Measurements from ENCODE around the gene CNTFR. TPM values are rescaled to one million over a fixed set of nuclear protein-coding genes. Genes with fewer than 3 reads are reported as not detected.

CNTFR gene
- total RNA-seq, 6 experiments from 2014 or later: 0.71 to 12.5 (median 3.4) TPM

DNA sequence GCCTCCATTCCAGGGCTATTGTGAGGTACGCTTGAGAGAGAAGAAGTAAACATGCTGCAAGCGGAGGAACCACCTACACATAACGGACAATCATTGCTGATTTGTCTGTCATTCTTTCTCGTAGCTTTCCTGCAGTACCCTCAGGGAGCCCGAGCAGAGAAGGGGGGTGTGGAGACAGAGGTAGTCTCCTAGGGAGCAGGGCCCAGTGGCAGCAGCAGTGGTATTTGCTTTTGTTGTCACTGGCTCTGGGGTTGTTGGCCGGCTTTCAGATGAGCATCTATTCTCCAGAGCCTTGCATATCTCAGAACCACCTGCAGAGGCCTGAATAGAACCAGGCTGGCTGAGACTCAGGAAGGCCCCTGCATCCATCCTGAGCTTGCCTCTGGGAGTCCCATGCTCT is 86.6 kb downstream of the CNTFR start:
- no peaks in the 10 kb centered on the region for H3K27me3 ChIP-seq
- no peak overlapping the region for H3K4me3 ChIP-seq
- intact Hi-C loops (cut with DNase I): loop anchor here in 1 of 2 donors (5.0 kb wide), 1 partner anchor 66 kb away; no protein-coding TSS in a partner anchor
- no peak for DNase-seq
- H3K9me3 ChIP-seq: no peaks in the 10 kb centered on the region
- H3K27ac ChIP-seq: no peak overlapping the region
- no peaks in the 10 kb centered on the region for H3K36me3 ChIP-seq
- no peaks in the 10 kb centered on the region for H3K4me1 ChIP-seq
- peak; percentile 5 to 36 (median 29) for ATAC-seq
- TF ChIP-seq POLR2A (IDR thresholded peaks at IDR 0.05): no peak
- TF ChIP-seq CTCF (IDR thresholded peaks at IDR 0.05): no peak
- WGBS (ENCODE audit: insufficient coverage, low coverage, low lambda C conversion rate, missing lambda C conversion rate): 72% methylated on average over 4 of the region's 6 CpGs

- H3K36me3 ChIP-seq: no peaks in the 10 kb centered on the region
- DNase-seq: no peak
- no peak overlapping the region for H3K4me3 ChIP-seq
- ATAC-seq: no peak
- WGBS (ENCODE audit: insufficient coverage, low coverage, low lambda C conversion rate, missing lambda C conversion rate): 38% methylated on average over 1 of the region's 10 CpGs
- no peaks in the 10 kb centered on the region for H3K4me1 ChIP-seq
- TF ChIP-seq POLR2A (IDR thresholded peaks at IDR 0.05) (no peak), CTCF (IDR thresholded peaks at IDR 0.05) (no peak)
- no peaks in the 10 kb centered on the region for H3K27me3 ChIP-seq
- no peaks in the 10 kb centered on the region for H3K9me3 ChIP-seq
- no peak overlapping the region for H3K27ac ChIP-seq
- intact Hi-C loops (cut with DNase I): loop anchor here in 1 of 2 donors (5.0 kb wide), 1 partner anchor 65 kb away; no protein-coding TSS in a partner anchor
These were observed 87.1 kb downstream of the CNTFR start for GRCh38 chr9:34502471-34502870.

- Histone ChIP-seq H3K27ac (no peak overlapping the region), H3K36me3 (no peaks in the 10 kb centered on the region), H3K4me1 (no peaks in the 10 kb centered on the region), H3K27me3 (no peaks in the 10 kb centered on the region), H3K9me3 (no peaks in the 10 kb centered on the region), H3K4me3 (no peak overlapping the region)
- ATAC-seq (peak in 2 of 4 donors; percentile 34 to 40), DNase-seq (no peak)
- intact Hi-C loops (cut with DNase I): loop anchor here in 1 of 2 donors (5.0 kb wide), 1 partner anchor 65 kb away; no protein-coding TSS in a partner anchor
- WGBS (ENCODE audit: insufficient coverage, low coverage, low lambda C conversion rate, missing lambda C conversion rate): 17% methylated on average over 1 of the region's 5 CpGs
- TF ChIP-seq CTCF (IDR thresholded peaks at IDR 0.05) (peak in 1 of 4 donors; percentile 9), POLR2A (IDR thresholded peaks at IDR 0.05) (no peak)
These were observed 87.6 kb downstream of the CNTFR start for GRCh38 chr9:34501889-34502425.

Other genes starting within 250 kb of the CNTFR start
- gene MYORG, start 212.8 kb downstream of the CNTFR start, total RNA-seq: 10 to 100 TPM; 27.1 to 73.6 (median 36.0) TPM
- 10 to 100 TPM in 1 of 6 experiments, 1 to 10 TPM in 5; 4.1 to 10.7 (median 5.3) TPM for gene FAM219A, start 131.2 kb downstream of the CNTFR start, total RNA-seq
- gene DNAI1, start 130.9 kb downstream of the CNTFR start, total RNA-seq: not detected
- gene ENHO, start 66.7 kb downstream of the CNTFR start, total RNA-seq: 1 to 10 TPM; 1.5 to 2.7 (median 2.1) TPM
- gene RPP25L, start 22.4 kb upstream of the CNTFR start, total RNA-seq: 10 to 100 TPM; 15.2 to 29.1 (median 25.0) TPM
- gene DCTN3, start 30.8 kb upstream of the CNTFR start, total RNA-seq: 10 to 100 TPM; 26.4 to 36.8 (median 32.7) TPM
- gene ARID3C, start 39.3 kb upstream of the CNTFR start, total RNA-seq: 1 to 10 TPM; 1.7 to 6.7 (median 2.5) TPM
- 100 to 1,000 TPM in 5 of 6 experiments, 10 to 100 TPM in 1; 69.3 to 237 (median 123) TPM for gene SIGMAR1, start 48.1 kb upstream of the CNTFR start, total RNA-seq
- 100 to 1,000 TPM in 4 of 6 experiments, 10 to 100 TPM in 2; 58.2 to 157 (median 117) TPM for gene GALT, start 57.0 kb upstream of the CNTFR start, total RNA-seq
- 10 to 100 TPM in 5 of 6 experiments, 1 to 10 TPM in 1; 9.7 to 21.5 (median 14.7) TPM for gene IL11RA, start 62.5 kb upstream of the CNTFR start, total RNA-seq
- gene CCL27, start 72.9 kb upstream of the CNTFR start, total RNA-seq: not detected
- 1 to 10 TPM in 3 of 6 experiments, under 1 TPM in 3; 0.77 to 6.5 (median 1.1) TPM for gene CCL19, start 101.6 kb upstream of the CNTFR start, total RNA-seq
- 10 to 100 TPM in 2 of 6 experiments, 1 to 10 TPM in 4; 1.5 to 22.3 (median 7.6) TPM for gene CCL21, start 120.4 kb upstream of the CNTFR start, total RNA-seq